GM21367 (cell line): ENCODE measurements around the gene AIF1L.

Source experiments
- ATAC-seq: cut with Tn5 transposase; IDR thresholded peaks from one replicate; pipeline ENCODE4 v1.9.1; 2021; ENCODE audit not compliant: unreplicated experiment

The AIF1L gene

GRCh38 chr9:131161585-131161984 lies 65.3 kb downstream of the AIF1L start:
- ATAC-seq = no peak

GRCh38 chr9:131162886-131163285 lies 66.6 kb downstream of the AIF1L start:
- ATAC-seq = no peak

GRCh38 chr9:131165523-131165922 lies 69.2 kb downstream of the AIF1L start:
- no peak for ATAC-seq

- no peak for ATAC-seq
These were observed 70.9 kb downstream of the AIF1L start for GRCh38 chr9:131167146-131167692.

- no peak for ATAC-seq
These were observed 71.6 kb downstream of the AIF1L start for GRCh38 chr9:131167936-131168335.

- no peak for ATAC-seq
These were observed 73.4 kb downstream of the AIF1L start for GRCh38 chr9:131169563-131170240.
